Mesenchymal stem cell (in vitro differentiated cells and primary cell): ENCODE data around the gene SARS2.

ENCODE experiments used
- DNase-seq: peaks from one replicate; pipeline ENCODE4 v3.0.0-alpha.2; 2013
- H2AFZ ChIP-seq: one replicate; pipeline ENCODE4 v1.6.1; 2013; ENCODE audit warnings: low read depth, mild to moderate bottlenecking, control low read depth, inconsistent platforms, low read length, moderate library complexity
- H2AK5ac ChIP-seq: 2 replicates; pipeline ENCODE4 v1.6.1; 2013; ENCODE audit warnings: low read length, moderate library complexity, mild to moderate bottlenecking, inconsistent platforms; ENCODE audit not compliant: severe bottlenecking
- H2BK120ac ChIP-seq: one replicate; pipeline ENCODE4 v1.6.1; 2013; ENCODE audit warnings: low read depth, mild to moderate bottlenecking, inconsistent platforms, low read length, moderate library complexity
- H2BK12ac ChIP-seq, 2 experiments: one replicate each; pipeline ENCODE4 v1.6.1; 2013; ENCODE audit warnings: inconsistent platforms in 2 of 2, low read length in 2 of 2, mild to moderate bottlenecking in 2 of 2, moderate library complexity in 2 of 2, control low read depth in 1 of 2
- H2BK15ac ChIP-seq: one replicate; pipeline ENCODE4 v1.6.1; 2013; ENCODE audit warnings: mild to moderate bottlenecking, low read depth, inconsistent platforms; ENCODE audit not compliant: poor library complexity, severe bottlenecking
- H2BK5ac ChIP-seq: 2 replicates; pipeline ENCODE4 v1.6.1; 2013; ENCODE audit warnings: low read depth, mild to moderate bottlenecking, low read length, control low read depth, inconsistent platforms; ENCODE audit not compliant: poor library complexity, severe bottlenecking
- H3K14ac ChIP-seq, 2 experiments: one replicate each; pipeline ENCODE4 v1.6.1; 2013; ENCODE audit warnings: inconsistent platforms in 2 of 2, low read length in 2 of 2, control low read depth in 1 of 2, mild to moderate bottlenecking in 1 of 2, moderate library complexity in 1 of 2
- H3K18ac ChIP-seq, 2 experiments: one replicate each; pipeline ENCODE4 v1.6.1; 2013; ENCODE audit warnings: inconsistent platforms in 2 of 2, low read length in 2 of 2, control low read depth in 1 of 2, low read depth in 1 of 2, mild to moderate bottlenecking in 1 of 2
- H3K23ac ChIP-seq, 2 experiments: one replicate each; pipeline ENCODE4 v1.6.1; 2013; ENCODE audit warnings: inconsistent platforms in 2 of 2, low read length in 2 of 2, mild to moderate bottlenecking in 2 of 2, moderate library complexity in 2 of 2, control low read depth in 1 of 2
- H3K27ac ChIP-seq: 2 replicates; pipeline ENCODE4 v1.5.1; 2013; ENCODE audit warnings: mild to moderate bottlenecking, moderate library complexity, low read length, control low read depth, inconsistent platforms; ENCODE audit not compliant: poor library complexity, severe bottlenecking
- H3K27me3 ChIP-seq, 2 experiments: 2 replicates each; pipeline versions ENCODE4 v1.6.1 to v1.7.0; 2013; ENCODE audit warnings: low read length in 2 of 2, mild to moderate bottlenecking in 2 of 2, moderate library complexity in 2 of 2, control low read depth in 1 of 2, inconsistent platforms in 1 of 2; ENCODE audit not compliant: control insufficient read depth in 1 of 2, insufficient read depth in 1 of 2
- H3K36me3 ChIP-seq, 2 experiments: 2 replicates each; pipeline versions ENCODE4 v1.6.1 to v1.7.0; 2013; ENCODE audit warnings: low read length in 2 of 2, control low read depth in 1 of 2, inconsistent platforms in 1 of 2, low read depth in 1 of 2, mild to moderate bottlenecking in 1 of 2; ENCODE audit not compliant: insufficient read depth in 2 of 2, control insufficient read depth in 1 of 2
- H3K4ac ChIP-seq, 2 experiments: one replicate each; pipeline ENCODE4 v1.6.1; 2013; ENCODE audit warnings: inconsistent platforms in 2 of 2, low read length in 2 of 2, mild to moderate bottlenecking in 2 of 2, moderate library complexity in 2 of 2, control low read depth in 1 of 2, low read depth in 1 of 2
- H3K4me1 ChIP-seq: 2 replicates; pipeline ENCODE4 v1.6.1; 2013; ENCODE audit warnings: low read depth, low read length, control low read depth; ENCODE audit not compliant: control insufficient read depth, insufficient read depth
- H3K4me2 ChIP-seq: 2 replicates; pipeline ENCODE4 v1.6.1; 2013; ENCODE audit warnings: low read length, mild to moderate bottlenecking, inconsistent platforms; ENCODE audit not compliant: poor library complexity, severe bottlenecking
- H3K4me3 ChIP-seq, 2 experiments: 2 replicates each; pipeline versions ENCODE4 v1.5.1 to v1.7.0; 2013; ENCODE audit warnings: low read length in 2 of 2, mild to moderate bottlenecking in 2 of 2, control low read depth in 1 of 2, low read depth in 1 of 2; ENCODE audit not compliant: insufficient read depth in 1 of 2
- H3K79me1 ChIP-seq: replicated peaks from 2 replicates; pipeline ENCODE4 v1.6.1; 2013; ENCODE audit warnings: mild to moderate bottlenecking, control low read depth, low read length, inconsistent platforms; ENCODE audit not compliant: poor library complexity, severe bottlenecking
- H3K9ac ChIP-seq: 2 replicates; pipeline ENCODE4 v1.7.0; 2013; ENCODE audit warnings: mild to moderate bottlenecking, low read length, moderate library complexity
- H3K9me3 ChIP-seq: 2 replicates; pipeline ENCODE4 v1.7.0; 2013; ENCODE audit warnings: mild to moderate bottlenecking, low read length; ENCODE audit not compliant: control insufficient read depth
- H4K8ac ChIP-seq: one replicate; pipeline ENCODE4 v1.6.1; 2013; ENCODE audit warnings: inconsistent platforms, mild to moderate bottlenecking, low read length, moderate library complexity
- H4K91ac ChIP-seq: one replicate; pipeline ENCODE4 v1.6.1; 2013; ENCODE audit warnings: mild to moderate bottlenecking, low read length, inconsistent platforms
- WGBS: methylation state at CpG from one replicate; pipeline ENCODE4 v1.1.7; 2013; ENCODE audit warnings: mixed read lengths; 5-methylcytosine and 5-hydroxymethylcytosine counted together

Gene SARS2

GRCh38 chr19:38915329-38916321 is 14.9 kb downstream of the SARS2 start:
- Histone ChIP-seq H3K36me3 (peaks cover 0 to 21% of the 10 kb centered on the region in 2 experiments), H2AK5ac (no peak overlapping the region), H3K23ac (no peak overlapping the region), H3K79me1 (no peaks in the 10 kb centered on the region), H3K4me2 (no peak overlapping the region), H3K9me3 (no peaks in the 10 kb centered on the region), H3K4me1 (peaks cover 4% of the 10 kb centered on the region), H4K91ac (peak overlapping the region; percentile 28), H3K4ac (no peak overlapping the region), H3K18ac (no peak overlapping the region), H3K27ac (no peak overlapping the region), H3K14ac (no peak overlapping the region), H2BK12ac (no peak overlapping the region), H2BK15ac (no peak overlapping the region), H4K8ac (no peak overlapping the region), H2BK5ac (no peak overlapping the region), H3K4me3 (no peak overlapping the region), H2AFZ (no peak overlapping the region), H3K27me3 (peaks cover 6 to 8% of the 10 kb centered on the region in 2 experiments), H3K9ac (no peak overlapping the region), H2BK120ac (no peak overlapping the region)
- DNase-seq: no peak
- WGBS: 96% methylated on average over 44 of the region's 44 CpGs

DNA sequence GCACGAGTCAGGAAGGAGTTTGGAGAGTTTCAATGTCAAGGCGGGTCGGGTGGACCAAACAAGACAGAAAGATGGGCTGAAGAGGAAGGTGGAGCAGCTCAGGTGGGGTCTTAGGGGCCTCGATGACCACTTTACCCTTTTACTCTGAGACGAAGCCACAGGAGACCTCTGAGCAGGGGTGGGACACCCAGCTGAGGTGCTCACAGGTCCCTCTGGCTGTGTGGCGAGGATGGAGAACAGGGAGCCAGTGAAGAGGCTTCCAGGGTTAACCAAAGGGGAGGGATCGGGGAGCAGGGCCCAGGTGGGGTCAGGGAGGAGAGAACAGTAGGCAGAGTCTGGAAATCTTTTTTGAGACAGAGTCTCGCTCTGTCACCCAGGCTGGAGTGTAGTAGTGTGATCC is 16.6 kb downstream of the SARS2 start:
- no peak overlapping the region for H3K9ac ChIP-seq
- no peak overlapping the region for H3K4me3 ChIP-seq
- no peak overlapping the region for H3K4ac ChIP-seq
- H3K36me3 ChIP-seq: peaks cover under 1 to 18% of the 10 kb centered on the region in 2 experiments
- H3K4me1 ChIP-seq: peaks cover 4% of the 10 kb centered on the region
- H3K18ac ChIP-seq: no peak overlapping the region
- H4K8ac ChIP-seq: no peak overlapping the region
- WGBS: 96% methylated on average over 8 of the region's 8 CpGs
- H2BK120ac ChIP-seq: no peak overlapping the region
- H2AK5ac ChIP-seq: no peak overlapping the region
- H4K91ac ChIP-seq: no peak overlapping the region
- no peaks in the 10 kb centered on the region for H3K79me1 ChIP-seq
- no peak overlapping the region for H2BK15ac ChIP-seq
- no peak overlapping the region for H3K27ac ChIP-seq
- H2BK12ac ChIP-seq: no peak overlapping the region
- H2AFZ ChIP-seq: no peak overlapping the region
- H3K14ac ChIP-seq: no peak overlapping the region
- peaks cover 6 to 8% of the 10 kb centered on the region in 2 experiments for H3K27me3 ChIP-seq
- no peak overlapping the region for H3K4me2 ChIP-seq
- H3K23ac ChIP-seq: no peak overlapping the region
- H2BK5ac ChIP-seq: no peak overlapping the region
- no peaks in the 10 kb centered on the region for H3K9me3 ChIP-seq
- DNase-seq: no peak

- WGBS: 85% methylated on average over 12 of the region's 12 CpGs
- DNase-seq: no peak
- no peak overlapping the region for H2BK5ac ChIP-seq
Measured at GRCh38 chr19:38912600-38913514, 17.7 kb downstream of the SARS2 start.

More at GRCh38 chr19:38912600-38913514, 17.7 kb downstream of the SARS2 start:
- Histone ChIP-seq H3K18ac (no peak overlapping the region), H3K23ac (no peak overlapping the region), H3K9ac (no peak overlapping the region), H2BK12ac (no peak overlapping the region), H3K4ac (no peak overlapping the region), H2BK15ac (no peak overlapping the region), H3K79me1 (no peaks in the 10 kb centered on the region), H3K14ac (no peak overlapping the region), H2BK120ac (no peak overlapping the region), H3K4me1 (peaks cover 4% of the 10 kb centered on the region), H3K27me3 (peaks cover 6 to 8% of the 10 kb centered on the region in 2 experiments), H4K91ac (no peak overlapping the region), H3K4me2 (no peak overlapping the region), H3K4me3 (no peak overlapping the region), H3K27ac (no peak overlapping the region), H2AK5ac (no peak overlapping the region), H4K8ac (no peak overlapping the region), H3K36me3 (peaks cover 5 to 20% of the 10 kb centered on the region in 2 experiments), H2AFZ (no peak overlapping the region), H3K9me3 (no peaks in the 10 kb centered on the region)
